Vagina (tissue), 2 donors: ENCODE data around the gene RNF227.

ENCODE experiments used
- CTCF ChIP-seq, 3 experiments: fragments of 450-650 bp in 2 of 3; fragments of 200-600 bp in 1 of 3; sonication (generic) in 1 of 3; IDR thresholded peaks; one replicate each; pipeline ENCODE4 v1.5.1; 2017 to 2019; ENCODE audit warnings: antibody characterized with exemption in 3 of 3, mild to moderate bottlenecking in 2 of 3, moderate library complexity in 2 of 3
- POLR2A ChIP-seq, 2 donors: fragments of 450-650 bp; IDR thresholded peaks; one replicate each; pipeline ENCODE4 v1.6.1; 2017; ENCODE audit warnings: antibody characterized with exemption in 2 of 2, mild to moderate bottlenecking in 2 of 2, moderate library complexity in 2 of 2

GRCh38 chr17:7943291-7943690 is 27.2 kb upstream of the RNF227 start:
- TF ChIP-seq CTCF (IDR thresholded peaks at IDR 0.05): no peak
- no peak for TF ChIP-seq POLR2A (IDR thresholded peaks at IDR 0.05)
